ENCODE results near the gene PLXNB3.

DNA sequence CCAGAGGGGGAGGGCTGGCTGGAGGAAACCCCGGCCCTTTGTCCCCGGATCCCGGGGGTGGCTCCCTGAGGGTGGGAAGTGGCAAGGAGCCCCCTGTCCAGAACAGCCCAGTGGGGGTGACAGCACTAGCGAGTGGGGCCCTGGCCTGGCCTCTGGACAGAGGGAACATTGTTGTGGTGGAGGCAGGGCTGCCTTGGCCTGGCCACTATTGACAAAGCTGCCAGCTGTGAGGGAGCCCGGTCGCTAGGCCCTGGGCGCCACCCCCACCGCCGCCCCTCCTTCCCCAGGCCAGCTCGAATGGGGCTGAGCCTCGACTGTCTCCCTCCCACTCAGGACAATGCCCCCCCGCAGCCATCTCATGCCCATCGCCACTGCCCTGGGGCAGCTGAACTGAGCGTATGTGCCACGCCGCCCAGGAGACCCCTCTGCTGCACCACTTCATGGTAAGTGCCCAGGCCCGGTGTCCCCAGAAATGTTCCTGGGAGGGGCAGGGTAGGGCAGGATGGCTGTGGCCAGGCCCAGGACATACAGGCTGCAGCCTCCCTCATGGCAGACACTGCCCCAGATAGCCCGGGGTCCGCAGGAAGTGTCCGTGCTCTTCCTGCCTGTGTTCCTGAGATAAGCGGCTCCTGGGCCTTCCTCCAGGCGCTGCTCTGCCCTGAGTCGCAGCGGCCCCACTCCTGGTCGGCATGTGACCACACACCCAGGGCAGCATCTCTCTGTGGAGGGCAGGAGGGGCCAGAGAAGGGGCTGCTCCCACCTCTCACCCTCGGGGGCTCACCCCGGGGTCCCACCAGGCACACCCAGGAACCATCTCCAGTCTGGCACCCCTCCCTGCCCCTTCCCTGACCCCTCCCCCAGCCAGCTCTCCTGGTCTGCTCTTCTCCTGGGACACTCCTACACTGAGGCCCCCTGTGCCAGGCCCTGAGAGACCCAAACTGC is 1.4 kb downstream of the PLXNB3 start:
- TF ChIP-seq, protein P1, sequence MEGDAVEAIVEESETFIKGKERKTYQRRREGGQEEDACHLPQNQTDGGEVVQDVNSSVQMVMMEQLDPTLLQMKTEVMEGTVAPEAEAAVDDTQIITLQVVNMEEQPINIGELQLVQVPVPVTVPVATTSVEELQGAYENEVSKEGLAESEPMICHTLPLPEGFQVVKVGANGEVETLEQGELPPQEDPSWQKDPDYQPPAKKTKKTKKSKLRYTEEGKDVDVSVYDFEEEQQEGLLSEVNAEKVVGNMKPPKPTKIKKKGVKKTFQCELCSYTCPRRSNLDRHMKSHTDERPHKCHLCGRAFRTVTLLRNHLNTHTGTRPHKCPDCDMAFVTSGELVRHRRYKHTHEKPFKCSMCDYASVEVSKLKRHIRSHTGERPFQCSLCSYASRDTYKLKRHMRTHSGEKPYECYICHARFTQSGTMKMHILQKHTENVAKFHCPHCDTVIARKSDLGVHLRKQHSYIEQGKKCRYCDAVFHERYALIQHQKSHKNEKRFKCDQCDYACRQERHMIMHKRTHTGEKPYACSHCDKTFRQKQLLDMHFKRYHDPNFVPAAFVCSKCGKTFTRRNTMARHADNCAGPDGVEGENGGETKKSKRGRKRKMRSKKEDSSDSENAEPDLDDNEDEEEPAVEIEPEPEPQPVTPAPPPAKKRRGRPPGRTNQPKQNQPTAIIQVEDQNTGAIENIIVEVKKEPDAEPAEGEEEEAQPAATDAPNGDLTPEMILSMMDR (IDR thresholded peaks at IDR 0.05), result no peak
- TF ChIP-seq POLR2A (IDR thresholded peaks at IDR 0.05), result no peak
- TF ChIP-seq POLR2AphosphoS5 (IDR thresholded peaks at IDR 0.05; ENCODE audit: insufficient read depth in 1 of 2, low read depth in 1 of 2), result no peak

Data from vagina (tissue), 2 donors.